ENCODE data around the gene COG5.
A peak's percentile ranks its signal among the peaks of the same experiment; 100 is the strongest.

Gene COG5

DNA sequence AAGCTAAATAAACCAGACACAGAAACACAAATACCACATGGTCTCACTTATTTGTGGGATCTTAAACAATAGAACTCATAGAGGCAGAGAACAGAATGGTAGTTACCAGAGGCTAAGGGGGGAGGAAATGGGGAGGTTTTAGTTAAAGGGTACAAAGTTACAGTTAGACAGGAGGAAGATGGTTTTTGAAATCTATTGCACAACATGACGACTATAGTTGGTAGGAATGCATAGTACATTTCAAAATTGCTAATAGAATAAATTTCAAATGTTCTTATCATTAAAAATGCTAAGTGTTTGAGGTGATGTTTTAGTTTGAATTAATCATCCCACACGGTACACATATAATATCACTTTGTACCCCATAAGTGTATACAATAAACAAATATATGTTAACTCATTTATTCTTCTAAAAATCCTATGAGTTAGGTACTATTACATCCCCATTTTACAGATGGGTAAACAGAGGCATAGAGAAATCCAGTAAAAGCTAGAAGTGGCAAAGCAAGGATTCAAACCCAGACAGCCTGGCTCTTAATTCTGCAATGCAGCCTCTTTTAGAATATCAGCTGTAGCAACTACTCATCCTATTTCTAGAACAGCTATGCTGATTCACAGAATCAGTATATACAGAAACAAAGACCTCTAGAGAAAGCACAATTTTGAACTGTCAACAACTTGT lies 344.0 kb downstream of the COG5 start:
- peaks cover 0 to 5% of the 10 kb centered on the region in 2 donors for H3K4me1 Mint-ChIP-seq
- ATAC-seq (replicated peaks) = no peak
- no peaks in the 10 kb centered on the region for H3K27me3 Mint-ChIP-seq
- H3K27ac Mint-ChIP-seq = no peak overlapping the region
- H3K4me3 Mint-ChIP-seq = no peak overlapping the region
- no peak for DNase-seq
- peaks cover 4 to 8% of the 10 kb centered on the region in 2 donors for H3K9me3 Mint-ChIP-seq
- peaks cover 29 to 36% of the 10 kb centered on the region in 2 donors for H3K36me3 Mint-ChIP-seq

DNA sequence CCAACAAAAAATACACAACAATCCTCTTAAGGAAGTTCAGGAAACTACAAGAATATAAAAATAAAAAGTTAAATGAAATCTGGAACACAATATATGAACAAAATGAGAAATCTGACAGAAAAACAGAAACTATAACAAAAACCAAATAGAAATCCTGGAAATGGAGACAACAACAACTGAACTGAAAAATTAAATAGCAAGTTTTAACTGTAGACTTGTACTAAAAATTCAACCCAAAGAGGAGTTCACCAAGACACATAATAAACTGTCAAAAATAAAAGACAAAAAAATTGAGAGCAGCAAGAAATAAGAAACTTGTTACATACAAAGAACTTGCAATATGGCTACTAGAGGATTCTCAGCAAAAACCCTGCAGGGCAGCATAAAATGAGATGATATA lies 349.8 kb downstream of the COG5 start:
- Mint-ChIP-seq H3K4me1 (peaks cover 13 to 21% of the 10 kb centered on the region in 2 donors), H3K9me3 (peaks cover 8 to 10% of the 10 kb centered on the region in 2 donors), H3K27ac (no peak overlapping the region), H3K27me3 (no peaks in the 10 kb centered on the region), H3K36me3 (peaks cover 42 to 55% of the 10 kb centered on the region in 2 donors), H3K4me3 (no peak overlapping the region)
- ATAC-seq (replicated peaks) = no peak
- no peak for DNase-seq

DNA sequence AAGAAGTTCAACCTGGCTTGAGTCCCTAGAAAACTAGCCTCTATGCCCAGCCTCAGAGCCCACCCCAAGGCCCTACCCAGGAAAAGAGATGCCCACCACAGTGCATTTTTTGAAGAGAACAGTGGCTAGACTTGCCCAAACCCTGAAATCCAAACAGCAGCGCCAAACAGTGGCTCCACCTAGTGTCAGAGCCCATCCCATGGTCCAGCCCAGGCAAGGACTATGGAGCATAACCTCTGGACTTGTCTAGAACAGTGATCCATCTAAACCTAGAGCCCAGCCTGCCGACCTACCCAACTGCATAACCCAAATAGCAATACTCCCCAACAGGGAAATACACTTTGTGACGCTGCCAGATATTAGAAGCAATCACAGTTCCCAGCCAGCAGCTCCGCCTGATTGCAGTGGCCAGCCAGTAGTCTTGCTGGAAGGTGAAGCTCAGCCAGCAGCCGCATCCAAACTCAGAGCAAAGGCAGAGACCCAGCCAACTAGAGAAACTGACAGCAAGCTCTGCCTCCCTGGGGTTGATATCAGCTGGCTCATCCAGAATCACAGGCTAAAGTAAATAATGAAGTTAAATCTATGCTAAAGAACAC lies 350.4 kb downstream of the COG5 start:
- Mint-ChIP-seq H3K4me1 (peaks cover 13 to 20% of the 10 kb centered on the region in 2 donors), H3K27me3 (no peaks in the 10 kb centered on the region), H3K4me3 (no peak overlapping the region), H3K27ac (no peak overlapping the region), H3K36me3 (peaks cover 40 to 56% of the 10 kb centered on the region in 2 donors), H3K9me3 (peaks cover 7 to 10% of the 10 kb centered on the region in 2 donors)
- ATAC-seq (replicated peaks) (no peak), DNase-seq (no peak)

DNA sequence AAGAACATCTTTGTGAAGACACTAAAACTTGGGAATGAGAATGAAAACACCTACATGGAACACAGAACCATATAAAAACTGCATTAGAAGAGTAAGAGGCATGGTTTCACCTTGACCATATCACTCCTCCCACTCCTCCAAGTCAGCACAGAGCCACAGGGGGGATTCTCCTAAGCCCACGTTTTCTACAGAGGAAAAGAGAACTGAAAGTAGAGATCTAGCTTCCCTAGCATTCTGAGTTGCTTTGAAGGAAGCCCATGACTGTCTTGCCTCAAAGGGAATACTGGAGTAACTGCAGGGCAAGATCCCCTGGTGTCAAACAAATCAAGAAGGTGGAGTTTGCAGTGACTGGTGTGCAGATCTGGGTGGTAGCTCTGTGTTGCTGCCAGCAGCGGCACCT lies 351.0 kb downstream of the COG5 start:
- DNase-seq (no peak), ATAC-seq (replicated peaks) (peak; percentile 46 to 77)
- Mint-ChIP-seq H3K4me1 (peaks cover 13 to 25% of the 10 kb centered on the region in 2 donors), H3K27ac (no peak overlapping the region), H3K4me3 (no peak overlapping the region), H3K36me3 (peaks cover 37 to 55% of the 10 kb centered on the region in 2 donors), H3K27me3 (no peaks in the 10 kb centered on the region), H3K9me3 (peaks cover 6 to 10% of the 10 kb centered on the region in 2 donors)

DNA sequence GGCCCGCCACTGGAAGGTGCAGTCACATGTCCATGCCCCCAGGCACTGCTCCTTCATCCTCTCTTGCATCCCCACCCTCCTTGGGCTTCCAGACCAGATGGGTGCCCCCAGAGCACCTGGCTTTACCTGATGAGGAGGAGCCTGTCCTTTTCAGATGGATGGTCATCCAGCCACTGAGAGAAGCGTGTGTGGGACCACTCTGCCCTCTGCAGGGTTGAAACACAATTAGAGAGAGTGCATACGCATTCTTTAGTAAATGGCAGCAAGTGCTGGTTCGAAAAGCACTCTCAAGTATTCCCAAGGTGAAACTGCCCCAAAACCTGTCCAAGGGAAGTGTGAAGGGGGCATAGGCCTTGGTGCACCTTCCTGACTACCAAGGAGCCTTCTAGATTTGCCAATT lies 353.3 kb downstream of the COG5 start:
- no peak overlapping the region for H3K27ac Mint-ChIP-seq
- no peak overlapping the region for H3K4me3 Mint-ChIP-seq
- peaks cover 27 to 61% of the 10 kb centered on the region in 2 donors for H3K36me3 Mint-ChIP-seq
- H3K27me3 Mint-ChIP-seq = no peaks in the 10 kb centered on the region
- no peak for ATAC-seq (replicated peaks)
- no peak for DNase-seq
- H3K9me3 Mint-ChIP-seq = peaks cover 2 to 10% of the 10 kb centered on the region in 2 donors
- peaks cover 13 to 25% of the 10 kb centered on the region in 2 donors for H3K4me1 Mint-ChIP-seq

DNA sequence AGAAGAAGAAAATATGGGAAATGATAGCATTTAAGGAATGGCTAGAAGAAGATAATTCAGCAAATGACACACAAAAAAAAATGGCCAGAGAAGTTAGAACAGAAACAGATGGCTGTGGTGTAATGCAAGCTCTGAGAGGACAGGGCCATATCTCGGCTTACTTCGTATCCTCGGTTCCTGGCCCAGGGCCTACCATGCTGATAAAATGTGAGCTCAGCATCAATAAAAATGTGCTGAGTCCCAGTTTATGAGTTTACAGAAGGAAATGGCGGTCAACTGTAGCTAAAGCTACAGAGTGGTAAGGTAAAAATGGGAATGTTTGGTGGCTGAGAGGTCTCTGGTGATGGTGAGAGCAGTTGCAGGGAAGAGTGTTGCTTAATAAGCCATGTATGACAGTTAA lies 354.2 kb downstream of the COG5 start:
- Mint-ChIP-seq H3K36me3 (peaks cover 23 to 60% of the 10 kb centered on the region in 2 donors), H3K4me1 (peaks cover 13 to 25% of the 10 kb centered on the region in 2 donors), H3K27me3 (no peaks in the 10 kb centered on the region), H3K4me3 (no peak overlapping the region), H3K9me3 (peaks cover 0 to 6% of the 10 kb centered on the region in 2 donors), H3K27ac (peak overlapping the region; percentile 59)
- no peak for DNase-seq
- no peak for ATAC-seq (replicated peaks)

DNA sequence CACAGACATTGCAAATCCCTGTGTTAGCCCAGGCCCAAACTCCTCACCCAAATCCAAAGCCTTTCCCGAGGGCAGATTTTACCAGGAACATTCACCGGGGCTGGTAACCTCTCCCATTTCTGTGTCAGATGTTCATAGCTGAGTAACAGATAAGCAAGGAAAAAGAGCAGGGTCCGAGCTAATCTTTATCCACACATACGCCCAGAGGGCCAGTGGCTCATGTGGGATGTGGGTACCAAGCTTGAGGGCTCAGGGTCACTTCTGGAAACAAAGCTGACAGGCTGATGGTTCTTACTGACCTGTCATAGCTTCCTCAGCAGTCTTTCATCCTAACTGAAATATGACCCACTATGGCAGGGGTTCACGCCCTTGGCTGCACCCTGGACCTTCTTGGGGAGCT lies 355.2 kb downstream of the COG5 start:
- Mint-ChIP-seq H3K36me3 (peaks cover 18 to 59% of the 10 kb centered on the region in 2 donors), H3K27ac (no peak overlapping the region), H3K4me1 (peaks cover 13 to 25% of the 10 kb centered on the region in 2 donors), H3K9me3 (peaks cover 0 to 2% of the 10 kb centered on the region in 2 donors), H3K4me3 (no peak overlapping the region), H3K27me3 (no peaks in the 10 kb centered on the region)
- no peak for ATAC-seq (replicated peaks)
- DNase-seq = no peak

DNA sequence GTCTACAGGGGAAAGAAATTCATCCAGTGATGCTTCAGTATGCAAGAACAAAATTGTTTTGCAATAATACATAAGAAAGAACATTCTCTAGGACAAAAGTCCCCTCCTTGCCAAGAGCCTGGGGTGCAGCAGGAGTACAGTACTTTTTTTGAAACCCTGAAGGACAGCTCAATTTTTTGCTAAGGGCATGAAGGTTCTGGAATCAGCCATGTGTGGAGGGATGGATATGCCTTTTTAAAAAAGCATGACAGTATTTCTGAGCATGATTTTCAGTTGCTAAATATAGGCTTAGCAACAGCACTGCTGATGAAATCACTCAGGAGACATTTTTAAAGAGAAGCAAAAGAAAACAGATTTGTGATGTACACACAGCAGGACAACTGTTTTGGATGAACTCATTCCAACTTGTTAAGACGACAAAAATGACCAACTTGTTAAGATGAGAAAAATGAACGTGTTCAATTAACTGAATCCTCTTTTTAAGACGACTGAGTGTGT lies 355.6 kb downstream of the COG5 start:
- H3K27me3 Mint-ChIP-seq = no peaks in the 10 kb centered on the region
- ATAC-seq (replicated peaks) (peak; percentile 25 to 51), DNase-seq (no peak)
- H3K4me1 Mint-ChIP-seq = peaks cover 10 to 22% of the 10 kb centered on the region in 2 donors
- peaks cover 15 to 57% of the 10 kb centered on the region in 2 donors for H3K36me3 Mint-ChIP-seq
- H3K27ac Mint-ChIP-seq = peak overlapping the region; percentile 47
- H3K4me3 Mint-ChIP-seq = no peak overlapping the region
- H3K9me3 Mint-ChIP-seq = no peaks in the 10 kb centered on the region

DNA sequence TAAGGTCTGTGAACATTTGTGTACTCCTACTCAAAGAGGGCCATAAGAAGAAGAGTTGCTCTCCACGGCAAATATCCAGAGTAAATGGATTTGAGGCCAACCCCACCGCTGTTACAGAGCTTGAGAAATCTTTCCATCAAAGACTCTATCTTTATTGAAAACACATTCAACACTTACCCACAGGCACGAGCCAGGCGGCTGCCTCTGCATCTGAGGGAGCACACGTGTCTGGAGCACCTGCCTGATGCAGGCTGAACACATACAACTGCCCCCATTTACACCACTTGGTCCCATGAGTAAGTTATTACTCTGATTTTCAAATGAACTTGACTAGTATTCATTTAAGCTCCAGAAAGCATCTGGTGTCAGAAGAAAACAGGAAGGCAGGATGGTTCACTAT lies 356.3 kb downstream of the COG5 start:
- Mint-ChIP-seq H3K4me1 (peaks cover 4 to 16% of the 10 kb centered on the region in 2 donors), H3K27me3 (no peaks in the 10 kb centered on the region), H3K36me3 (peaks cover 16 to 59% of the 10 kb centered on the region in 2 donors), H3K27ac (peak overlapping the region; percentile 20), H3K4me3 (no peak overlapping the region), H3K9me3 (no peaks in the 10 kb centered on the region)
- ATAC-seq (replicated peaks) (peak in 1 of 2 donors; percentile 12), DNase-seq (no peak)

DNA sequence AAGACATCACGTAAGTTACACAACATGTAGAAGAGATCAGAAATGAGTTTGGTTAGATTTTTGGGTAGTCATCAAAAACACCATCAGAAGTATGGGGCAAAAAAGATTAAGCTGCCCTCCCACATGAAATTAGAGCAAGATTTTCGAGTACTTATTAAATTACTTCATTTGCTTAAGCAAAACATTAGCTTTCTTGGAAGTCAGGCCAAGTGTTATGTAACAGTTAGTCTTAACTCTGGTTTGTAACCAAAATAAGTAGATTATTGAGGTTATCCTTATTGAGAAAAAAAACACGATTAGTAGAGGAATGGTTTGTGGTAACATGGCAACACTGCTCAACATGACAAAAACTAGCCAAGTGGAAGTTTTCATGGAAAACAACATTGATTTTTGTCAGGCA lies 357.0 kb downstream of the COG5 start:
- no peak for DNase-seq
- no peak for ATAC-seq (replicated peaks)
- H3K9me3 Mint-ChIP-seq = no peaks in the 10 kb centered on the region
- H3K4me3 Mint-ChIP-seq = no peak overlapping the region
- H3K27ac Mint-ChIP-seq = no peak overlapping the region
- H3K4me1 Mint-ChIP-seq = peaks cover 4 to 14% of the 10 kb centered on the region in 2 donors
- no peaks in the 10 kb centered on the region for H3K27me3 Mint-ChIP-seq
- H3K36me3 Mint-ChIP-seq = peaks cover 16 to 59% of the 10 kb centered on the region in 2 donors

DNA sequence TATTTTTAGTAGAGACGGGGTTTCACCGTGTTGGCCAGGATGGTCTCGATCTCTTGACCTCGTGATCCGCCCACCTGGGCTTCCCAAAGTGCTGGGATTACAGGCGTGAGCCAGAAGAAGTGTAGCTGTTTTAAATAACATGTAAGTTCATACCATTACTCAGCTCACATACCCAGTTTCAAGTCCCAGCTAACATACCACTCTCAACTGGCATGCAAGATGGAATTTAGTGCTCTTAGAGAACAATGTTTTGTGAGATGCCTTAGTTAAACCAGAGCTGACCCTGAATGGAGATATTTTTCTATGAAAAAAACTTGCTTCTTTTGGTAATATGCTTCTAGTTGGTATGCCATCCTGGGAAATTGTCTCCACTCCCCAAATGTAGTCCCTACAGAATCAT lies 357.6 kb downstream of the COG5 start:
- DNase-seq (no peak), ATAC-seq (replicated peaks) (no peak)
- Mint-ChIP-seq H3K9me3 (no peaks in the 10 kb centered on the region), H3K36me3 (peaks cover 16 to 56% of the 10 kb centered on the region in 2 donors), H3K4me3 (no peak overlapping the region), H3K27ac (no peak overlapping the region), H3K27me3 (no peaks in the 10 kb centered on the region), H3K4me1 (peaks cover 4 to 14% of the 10 kb centered on the region in 2 donors)

DNA sequence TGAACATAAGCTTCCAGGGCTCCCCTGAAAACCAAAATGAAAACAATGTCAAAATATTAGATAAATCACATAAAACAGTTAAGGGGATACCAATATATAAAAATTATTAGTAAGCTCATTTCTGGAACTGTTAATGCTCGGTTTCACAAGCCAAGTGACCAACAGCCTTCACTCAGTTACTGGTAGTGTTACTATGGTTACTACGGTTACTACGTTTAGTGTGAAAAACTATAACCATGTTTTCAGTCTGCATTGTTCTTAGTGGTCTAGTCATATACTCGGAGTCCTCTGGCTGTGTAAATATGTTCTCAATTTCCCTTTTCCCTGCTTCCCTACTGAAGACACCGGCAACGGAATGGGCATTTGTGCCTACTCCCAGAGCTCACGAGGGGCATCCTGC lies 360.1 kb downstream of the COG5 start:
- peaks cover 0 to 8% of the 10 kb centered on the region in 2 donors for H3K4me1 Mint-ChIP-seq
- H3K4me3 Mint-ChIP-seq = no peak overlapping the region
- no peaks in the 10 kb centered on the region for H3K9me3 Mint-ChIP-seq
- H3K27me3 Mint-ChIP-seq = no peaks in the 10 kb centered on the region
- H3K36me3 Mint-ChIP-seq = peaks cover 11 to 47% of the 10 kb centered on the region in 2 donors
- DNase-seq (no peak), ATAC-seq (replicated peaks) (no peak)
- no peak overlapping the region for H3K27ac Mint-ChIP-seq

DNA sequence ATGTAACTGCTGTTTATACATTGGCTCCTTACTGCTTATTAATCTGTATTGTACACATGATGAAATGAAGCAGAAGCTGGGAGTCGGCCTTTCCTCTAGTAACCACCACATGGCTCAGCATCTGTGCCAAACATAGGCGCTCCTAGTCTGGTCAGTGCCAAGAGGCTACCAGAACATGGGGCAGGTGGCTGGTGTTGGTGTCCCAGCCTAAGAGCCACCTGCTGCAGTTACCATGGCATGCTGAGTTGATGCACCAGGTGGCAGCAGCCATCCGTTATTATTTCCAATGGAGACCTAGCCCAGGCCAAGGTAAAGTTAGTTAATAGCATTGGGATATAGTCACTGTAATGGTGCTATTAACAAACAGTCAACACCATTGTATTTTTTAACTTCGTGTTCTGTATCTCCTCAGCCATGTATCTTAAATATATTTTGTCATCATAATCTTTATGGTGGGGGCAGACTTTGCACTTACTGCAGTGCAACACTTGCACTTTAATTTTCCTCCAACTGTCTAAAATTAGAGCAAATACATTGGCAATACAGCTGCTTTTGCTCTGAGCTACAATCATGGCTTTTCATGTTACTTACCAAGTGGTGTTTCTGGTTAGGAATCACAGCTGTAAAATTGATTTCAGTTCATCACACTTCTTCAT lies 361.8 kb downstream of the COG5 start:
- Mint-ChIP-seq H3K27me3 (no peaks in the 10 kb centered on the region), H3K27ac (no peak overlapping the region), H3K4me3 (no peak overlapping the region), H3K36me3 (peaks cover 14 to 44% of the 10 kb centered on the region in 2 donors), H3K4me1 (no peaks in the 10 kb centered on the region), H3K9me3 (no peaks in the 10 kb centered on the region)
- DNase-seq (peak; percentile 16), ATAC-seq (replicated peaks) (peak; percentile 69 to 72)

DNA sequence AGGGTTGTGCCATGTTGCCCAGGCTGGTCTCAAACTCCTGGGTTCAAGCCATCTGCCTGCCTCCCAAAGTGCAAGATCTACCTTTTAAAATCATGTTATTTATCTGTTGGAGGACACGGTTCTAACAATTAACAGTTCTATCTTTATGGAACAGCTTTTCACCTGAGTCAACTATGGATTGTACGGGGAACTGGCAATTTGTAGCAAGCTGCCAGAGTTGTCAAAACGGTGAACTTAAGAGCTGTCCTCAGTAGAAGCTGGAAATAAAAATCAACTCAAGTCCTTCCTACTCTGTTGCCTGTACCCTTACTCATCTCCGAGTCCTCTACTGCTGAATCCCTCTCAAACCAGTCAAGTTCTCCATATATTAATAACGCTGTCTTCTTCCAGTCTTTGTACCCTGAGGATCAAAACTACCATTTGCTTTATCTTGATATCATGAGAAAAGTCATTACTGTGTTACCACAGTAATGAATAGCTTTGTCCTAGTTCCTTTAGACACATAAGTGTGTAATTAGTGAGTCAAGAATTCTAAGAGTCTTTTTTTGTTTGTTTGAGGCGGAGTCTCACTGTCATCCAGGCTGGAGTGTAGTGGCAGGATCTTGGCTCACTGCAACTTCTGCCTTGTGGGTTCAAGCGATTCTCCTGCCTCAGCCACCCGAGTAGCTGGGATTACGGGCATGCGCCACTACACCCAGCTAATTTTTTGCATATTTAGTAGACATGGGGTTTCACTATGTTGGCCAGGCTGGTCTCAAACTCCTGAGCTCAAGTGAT lies 366.7 kb downstream of the COG5 start:
- Mint-ChIP-seq H3K36me3 (peaks cover 10 to 26% of the 10 kb centered on the region in 2 donors), H3K27me3 (no peaks in the 10 kb centered on the region), H3K9me3 (no peaks in the 10 kb centered on the region), H3K4me1 (peaks cover 0 to 3% of the 10 kb centered on the region in 2 donors), H3K4me3 (no peak overlapping the region), H3K27ac (peak overlapping the region; percentile 26)
- ATAC-seq (replicated peaks) = no peak
- DNase-seq = no peak

Measured in stimulated activated naive B cell treated with anti-CD40 and anti-IgM and Interleukin-4, amounts not matched to agents 10 μg/mL and 1 μg/mL and 100 μg/mL, for 72 hours (primary cell).